H9 (cell line): ENCODE measurements around the gene CHCHD10. TPM values are rescaled to one million over a fixed set of nuclear protein-coding genes. Genes with fewer than 3 reads are reported as not detected.

ENCODE experiments used
- DNase-seq: peaks from one replicate; pipeline ENCODE4 v3.0.0-alpha.2; 2017
- H2AFZ ChIP-seq: one replicate; pipeline ENCODE4 v1.6.1; 2013; ENCODE audit warnings: mild to moderate bottlenecking, low read length, control low read depth, moderate library complexity
- H2AK5ac ChIP-seq: 2 replicates; pipeline ENCODE4 v1.6.1; 2013; ENCODE audit warnings: low read length, control low read depth, mixed read lengths; ENCODE audit not compliant: insufficient read length
- H2BK120ac ChIP-seq: one replicate; pipeline ENCODE4 v1.6.1; 2013; ENCODE audit warnings: low read depth, mild to moderate bottlenecking, low read length, control low read depth, inconsistent platforms; ENCODE audit not compliant: poor library complexity, severe bottlenecking
- H2BK12ac ChIP-seq: 2 replicates; pipeline ENCODE4 v1.6.1; 2013; ENCODE audit warnings: low read length, control low read depth, mixed read lengths, low read depth; ENCODE audit not compliant: insufficient read length
- H2BK15ac ChIP-seq: 2 replicates; pipeline ENCODE4 v1.6.1; 2013; ENCODE audit warnings: low read depth, low read length, control low read depth
- H2BK20ac ChIP-seq: one replicate; pipeline ENCODE4 v1.6.1; 2013; ENCODE audit warnings: low read depth, mild to moderate bottlenecking, low read length, control low read depth, inconsistent platforms; ENCODE audit not compliant: poor library complexity, severe bottlenecking
- H2BK5ac ChIP-seq: 2 replicates; pipeline ENCODE4 v1.6.1; 2013; ENCODE audit warnings: low read length, control low read depth, mixed read lengths; ENCODE audit not compliant: insufficient read length
- H3K14ac ChIP-seq: 2 replicates; pipeline ENCODE4 v1.6.1; 2013; ENCODE audit warnings: low read length, control low read depth; ENCODE audit not compliant: insufficient read depth
- H3K18ac ChIP-seq: 2 replicates; pipeline ENCODE4 v1.6.1; 2013; ENCODE audit warnings: low read depth, mild to moderate bottlenecking, mixed read lengths, low read length, control low read depth; ENCODE audit not compliant: insufficient read length
- H3K23ac ChIP-seq: 2 replicates; pipeline ENCODE4 v1.6.1; 2013; ENCODE audit warnings: low read length, control low read depth, mixed read lengths, low read depth; ENCODE audit not compliant: insufficient read length
- H3K23me2 ChIP-seq: 2 replicates; pipeline ENCODE4 v1.6.1; 2013; ENCODE audit warnings: low read depth, mild to moderate bottlenecking, mixed read lengths, low read length, control low read depth; ENCODE audit not compliant: insufficient read length, poor library complexity, severe bottlenecking
- H3K27ac ChIP-seq: 2 replicates; pipeline ENCODE4 v1.5.1; 2013; ENCODE audit warnings: low read length, control low read depth, mixed read lengths, low read depth; ENCODE audit not compliant: insufficient read length
- H3K27me3 ChIP-seq: 2 replicates; pipeline ENCODE4 v1.6.1; 2013; ENCODE audit warnings: low read length, control low read depth, inconsistent platforms; ENCODE audit not compliant: insufficient read depth
- H3K4ac ChIP-seq: 2 replicates; pipeline ENCODE4 v1.6.1; 2013; ENCODE audit warnings: low read depth, mild to moderate bottlenecking, control low read depth, inconsistent platforms, low read length, moderate library complexity
- H3K4me1 ChIP-seq: 2 replicates; pipeline ENCODE4 v1.6.1; 2013; ENCODE audit warnings: low read length, control low read depth, inconsistent platforms; ENCODE audit not compliant: insufficient read depth
- H3K4me2 ChIP-seq: 2 replicates; pipeline ENCODE4 v1.6.1; 2013; ENCODE audit warnings: low read length, control low read depth, mixed read lengths; ENCODE audit not compliant: insufficient read length, insufficient read depth
- H3K56ac ChIP-seq: 2 replicates; pipeline ENCODE4 v1.6.1; 2013; ENCODE audit warnings: low read depth, mild to moderate bottlenecking, mixed read lengths, low read length, control low read depth; ENCODE audit not compliant: insufficient read length
- H3K79me1 ChIP-seq: 2 replicates; pipeline ENCODE4 v1.6.1; 2013; ENCODE audit warnings: low read depth, mild to moderate bottlenecking, moderate library complexity, low read length, control low read depth, inconsistent platforms; ENCODE audit not compliant: insufficient read depth, poor library complexity, severe bottlenecking
- H3K79me2 ChIP-seq: 2 replicates; pipeline ENCODE4 v1.6.1; 2013; ENCODE audit warnings: low read length, control low read depth, inconsistent platforms; ENCODE audit not compliant: insufficient read depth
- H3K9ac ChIP-seq: 2 replicates; pipeline ENCODE4 v1.6.1; 2013; ENCODE audit warnings: low read length, control low read depth, mixed read lengths; ENCODE audit not compliant: insufficient read length; ENCODE audit errors: extremely low read depth
- H3K9me3 ChIP-seq: one replicate; pipeline ENCODE4 v1.6.1; 2013; ENCODE audit warnings: low read depth, low read length, inconsistent platforms; ENCODE audit not compliant: control insufficient read depth
- H3T11ph ChIP-seq: one replicate; pipeline ENCODE4 v1.6.1; 2013; ENCODE audit warnings: mild to moderate bottlenecking, low read length, control low read depth, inconsistent platforms
- H4K20me1 ChIP-seq: one replicate; pipeline ENCODE4 v1.6.1; 2013; ENCODE audit not compliant: control insufficient read depth, insufficient read length, insufficient read depth
- H4K5ac ChIP-seq: 2 replicates; pipeline ENCODE4 v1.6.1; 2013; ENCODE audit warnings: low read depth, mild to moderate bottlenecking, mixed read lengths, low read length, control low read depth; ENCODE audit not compliant: insufficient read length
- H4K8ac ChIP-seq: replicated peaks from 2 replicates; pipeline ENCODE4 v1.6.1; 2013; ENCODE audit warnings: low read length, control low read depth, mixed read lengths, low read depth; ENCODE audit not compliant: insufficient read length
- H4K91ac ChIP-seq: 2 replicates; pipeline ENCODE4 v1.6.1; 2013; ENCODE audit warnings: low read depth, mild to moderate bottlenecking, moderate library complexity, mixed read lengths, low read length, control low read depth; ENCODE audit not compliant: insufficient read length
- H3K27ac Mint-ChIP-seq, 3 experiments: 2 replicates in 2 of 3; 3 replicates in 1 of 3; pipeline ENCODE4 v1.8.0; 2020 to 2021; ENCODE audit warnings: mixed read lengths in 3 of 3, mild to moderate bottlenecking in 1 of 3, moderate library complexity in 1 of 3
- H3K27me3 Mint-ChIP-seq: 2 replicates; pipeline ENCODE4 v1.8.0; 2021; ENCODE audit warnings: low read depth, mild to moderate bottlenecking, moderate library complexity, mixed read lengths
- H3K36me3 Mint-ChIP-seq, 3 experiments: 2 replicates in 2 of 3; 3 replicates in 1 of 3; pipeline ENCODE4 v1.8.0; 2020 to 2021; ENCODE audit warnings: low read depth in 3 of 3, mixed read lengths in 3 of 3; ENCODE audit not compliant: insufficient read depth in 1 of 3
- H3K4me1 Mint-ChIP-seq, 2 experiments: 2 replicates each; pipeline ENCODE4 v1.8.0; 2020; ENCODE audit warnings: mixed read lengths in 2 of 2
- H3K4me3 Mint-ChIP-seq, 2 experiments: 2 replicates in 1 of 2; 3 replicates in 1 of 2; pipeline ENCODE4 v1.8.0; 2020 to 2021; ENCODE audit warnings: mild to moderate bottlenecking in 2 of 2, mixed read lengths in 2 of 2, moderate library complexity in 1 of 2
- H3K9me3 Mint-ChIP-seq, 2 experiments: 2 replicates in 1 of 2; 3 replicates in 1 of 2; pipeline ENCODE4 v1.8.0; 2020; ENCODE audit warnings: mild to moderate bottlenecking in 2 of 2, mixed read lengths in 2 of 2, moderate library complexity in 1 of 2
- WGBS: extraction: QIAGEN DNeasy Blood & Tissue Kit; methylation state at CpG from one replicate; pipeline ENCODE4 v1.1.7; 2013; ENCODE audit warnings: missing lambda C conversion rate, low lambda C conversion rate, mixed read lengths; ENCODE audit not compliant: insufficient read length; ENCODE audit errors: extremely low coverage; 5-methylcytosine and 5-hydroxymethylcytosine counted together
- total RNA-seq: library from RNA; stranded (reverse); gene quantifications from 2 replicates; pipeline ENCODE4 v1.2.1, GENCODE V29; 2021
- TF ChIP-seq, protein P1 (sequence below): fragments of 200-600 bp; sonication (generic); conservative IDR thresholded peaks from 3 replicates; pipeline ENCODE4 v1.8.0; 2021; ENCODE audit warnings: antibody characterized with exemption, mild to moderate bottlenecking

The CHCHD10 gene
- total RNA-seq, 1 experiment from 2014 or later: 53.7 TPM

GRCh38 chr22:23800297-23801237 is 32.8 kb upstream of the CHCHD10 start:
- Histone ChIP-seq H2BK20ac (no peak overlapping the region), H3K4me1 (no peaks in the 10 kb centered on the region), H3K4me2 (no peak overlapping the region), H4K5ac (no peak overlapping the region), H3K27ac (no peak overlapping the region), H2AK5ac (no peak overlapping the region), H2BK5ac (peak overlapping the region; percentile 70), H3K18ac (no peak overlapping the region), H3K27me3 (no peaks in the 10 kb centered on the region), H2AFZ (no peak overlapping the region), H3T11ph (no peak overlapping the region), H3K56ac (no peak overlapping the region), H2BK120ac (no peak overlapping the region), H3K79me1 (no peaks in the 10 kb centered on the region), H4K8ac (peak overlapping the region; percentile 72), H3K14ac (no peak overlapping the region), H4K91ac (no peak overlapping the region), H3K9me3 (no peaks in the 10 kb centered on the region), H2BK15ac (no peak overlapping the region), H4K20me1 (no peaks in the 10 kb centered on the region), H3K4ac (no peak overlapping the region), H3K79me2 (no peaks in the 10 kb centered on the region), H3K9ac (no peak overlapping the region), H3K23ac (no peak overlapping the region), H2BK12ac (no peak overlapping the region), H3K23me2 (no peaks in the 10 kb centered on the region)
- no peaks in the 10 kb centered on the region for H3K27me3 Mint-ChIP-seq
- no peak for DNase-seq
- H3K36me3 Mint-ChIP-seq: peaks cover 63 to 92% (median 89%) of the 10 kb centered on the region in 3 experiments
- H3K4me3 Mint-ChIP-seq: no peak overlapping the region
- no CpG with 5 or more reads among the region's 18 CpGs for WGBS
- H3K27ac Mint-ChIP-seq: peak overlapping the region in 1 of 3 experiments; percentile 84; a peak in 3 of 7 replicates
- TF ChIP-seq, protein P1, sequence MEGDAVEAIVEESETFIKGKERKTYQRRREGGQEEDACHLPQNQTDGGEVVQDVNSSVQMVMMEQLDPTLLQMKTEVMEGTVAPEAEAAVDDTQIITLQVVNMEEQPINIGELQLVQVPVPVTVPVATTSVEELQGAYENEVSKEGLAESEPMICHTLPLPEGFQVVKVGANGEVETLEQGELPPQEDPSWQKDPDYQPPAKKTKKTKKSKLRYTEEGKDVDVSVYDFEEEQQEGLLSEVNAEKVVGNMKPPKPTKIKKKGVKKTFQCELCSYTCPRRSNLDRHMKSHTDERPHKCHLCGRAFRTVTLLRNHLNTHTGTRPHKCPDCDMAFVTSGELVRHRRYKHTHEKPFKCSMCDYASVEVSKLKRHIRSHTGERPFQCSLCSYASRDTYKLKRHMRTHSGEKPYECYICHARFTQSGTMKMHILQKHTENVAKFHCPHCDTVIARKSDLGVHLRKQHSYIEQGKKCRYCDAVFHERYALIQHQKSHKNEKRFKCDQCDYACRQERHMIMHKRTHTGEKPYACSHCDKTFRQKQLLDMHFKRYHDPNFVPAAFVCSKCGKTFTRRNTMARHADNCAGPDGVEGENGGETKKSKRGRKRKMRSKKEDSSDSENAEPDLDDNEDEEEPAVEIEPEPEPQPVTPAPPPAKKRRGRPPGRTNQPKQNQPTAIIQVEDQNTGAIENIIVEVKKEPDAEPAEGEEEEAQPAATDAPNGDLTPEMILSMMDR: no peak
- H3K4me1 Mint-ChIP-seq: peaks cover 0 to 3% of the 10 kb centered on the region in 2 experiments; a peak in 1 of 4 replicates
- H3K9me3 Mint-ChIP-seq: no peaks in the 10 kb centered on the region; a peak in 1 of 5 replicates
